GM12801 (cell line): ENCODE measurements around the gene RNF212.

ENCODE experiments used
- CTCF ChIP-seq: IDR thresholded peaks from one replicate; pipeline ENCODE4 v1.5.1; 2011; ENCODE audit warnings: control low read depth; ENCODE audit not compliant: insufficient read length; ENCODE audit errors: extremely low read depth

RNF212 gene

GRCh38 chr4:1030559-1030958 lies 82.8 kb downstream of the RNF212 start:
- no peak for TF ChIP-seq CTCF

- TF ChIP-seq CTCF: no peak
These were observed 83.3 kb downstream of the RNF212 start for GRCh38 chr4:1030031-1030430.

- no peak for TF ChIP-seq CTCF
These were observed 83.8 kb downstream of the RNF212 start for GRCh38 chr4:1029529-1029928.

GRCh38 chr4:1028574-1029220 lies 84.7 kb downstream of the RNF212 start:
- no peak for TF ChIP-seq CTCF

- no peak for TF ChIP-seq CTCF
These were observed 85.5 kb downstream of the RNF212 start for GRCh38 chr4:1027915-1028238.

- TF ChIP-seq CTCF: no peak
These were observed 86.0 kb downstream of the RNF212 start for GRCh38 chr4:1027219-1027914.

GRCh38 chr4:1026115-1026514 lies 87.2 kb downstream of the RNF212 start:
- TF ChIP-seq CTCF: no peak
